Progenitor cell of endocrine pancreas (in vitro differentiated cells): ENCODE results near the gene CCL5. TPM values are rescaled to one million over a fixed set of nuclear protein-coding genes. Genes with fewer than 3 reads are reported as not detected.

Experiments used
- DNase-seq: peaks from one replicate; pipeline ENCODE4 v3.0.0; 2021; ENCODE audit warnings: low spot score; ENCODE audit not compliant: unreplicated experiment
- H3K27ac Mint-ChIP-seq: 2 replicates; pipeline ENCODE4 v1.8.0; 2021; ENCODE audit warnings: mild to moderate bottlenecking, moderate library complexity, mixed read lengths
- H3K27me3 Mint-ChIP-seq: 2 replicates; pipeline ENCODE4 v1.8.0; 2021; ENCODE audit warnings: mixed read lengths
- H3K36me3 Mint-ChIP-seq: 2 replicates; pipeline ENCODE4 v1.8.0; 2022; ENCODE audit warnings: mixed read lengths; ENCODE audit not compliant: insufficient read depth
- H3K4me1 Mint-ChIP-seq: 2 replicates; pipeline ENCODE4 v1.8.0; 2021; ENCODE audit warnings: low read depth, mixed read lengths
- H3K4me3 Mint-ChIP-seq: 2 replicates; pipeline ENCODE4 v1.8.0; 2021; ENCODE audit warnings: low read depth, mild to moderate bottlenecking, moderate library complexity, mixed read lengths
- H3K9me3 Mint-ChIP-seq: 2 replicates; pipeline ENCODE4 v1.8.0; 2021; ENCODE audit warnings: low read depth, mixed read lengths
- total RNA-seq: library from RNA; stranded (reverse); gene quantifications from 2 replicates; pipeline ENCODE4 v1.2.1, GENCODE V29; 2021
- TF ChIP-seq, protein P1 (sequence below): fragments of 200-600 bp; sonication (generic); IDR thresholded peaks from one replicate; pipeline ENCODE4 v1.5.0; 2021; ENCODE audit warnings: antibody characterized with exemption, mild to moderate bottlenecking; ENCODE audit not compliant: unreplicated experiment

CCL5 gene
- total RNA-seq, 1 donor from 2014 or later = not detected

DNA sequence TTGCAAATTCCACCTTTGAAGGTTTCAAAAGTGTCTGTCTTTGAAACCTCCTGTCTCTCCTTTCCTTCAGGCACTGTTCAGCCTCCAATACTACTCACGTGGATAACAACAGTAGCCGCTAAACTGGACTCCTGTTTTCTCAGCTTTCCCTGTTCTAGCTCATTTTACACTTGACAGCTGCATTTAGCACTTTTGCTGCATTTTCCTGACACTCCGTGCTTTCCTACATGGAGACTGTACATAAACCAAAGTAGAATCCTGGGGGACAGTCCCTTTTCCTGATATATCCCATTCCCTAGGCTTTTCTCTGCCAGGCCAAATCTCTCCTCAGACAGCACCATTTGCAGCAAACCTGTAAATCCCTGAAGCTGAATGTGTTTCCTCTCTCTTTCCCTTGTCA lies 3.6 kb downstream of the CCL5 start:
- Mint-ChIP-seq H3K36me3 (no peaks in the 10 kb centered on the region), H3K4me1 (peaks cover 10% of the 10 kb centered on the region), H3K4me3 (no peak overlapping the region), H3K27ac (no peak overlapping the region), H3K27me3 (peaks cover 3% of the 10 kb centered on the region), H3K9me3 (no peaks in the 10 kb centered on the region)
- TF ChIP-seq, protein P1, sequence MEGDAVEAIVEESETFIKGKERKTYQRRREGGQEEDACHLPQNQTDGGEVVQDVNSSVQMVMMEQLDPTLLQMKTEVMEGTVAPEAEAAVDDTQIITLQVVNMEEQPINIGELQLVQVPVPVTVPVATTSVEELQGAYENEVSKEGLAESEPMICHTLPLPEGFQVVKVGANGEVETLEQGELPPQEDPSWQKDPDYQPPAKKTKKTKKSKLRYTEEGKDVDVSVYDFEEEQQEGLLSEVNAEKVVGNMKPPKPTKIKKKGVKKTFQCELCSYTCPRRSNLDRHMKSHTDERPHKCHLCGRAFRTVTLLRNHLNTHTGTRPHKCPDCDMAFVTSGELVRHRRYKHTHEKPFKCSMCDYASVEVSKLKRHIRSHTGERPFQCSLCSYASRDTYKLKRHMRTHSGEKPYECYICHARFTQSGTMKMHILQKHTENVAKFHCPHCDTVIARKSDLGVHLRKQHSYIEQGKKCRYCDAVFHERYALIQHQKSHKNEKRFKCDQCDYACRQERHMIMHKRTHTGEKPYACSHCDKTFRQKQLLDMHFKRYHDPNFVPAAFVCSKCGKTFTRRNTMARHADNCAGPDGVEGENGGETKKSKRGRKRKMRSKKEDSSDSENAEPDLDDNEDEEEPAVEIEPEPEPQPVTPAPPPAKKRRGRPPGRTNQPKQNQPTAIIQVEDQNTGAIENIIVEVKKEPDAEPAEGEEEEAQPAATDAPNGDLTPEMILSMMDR = no peak
- no peak for DNase-seq

DNA sequence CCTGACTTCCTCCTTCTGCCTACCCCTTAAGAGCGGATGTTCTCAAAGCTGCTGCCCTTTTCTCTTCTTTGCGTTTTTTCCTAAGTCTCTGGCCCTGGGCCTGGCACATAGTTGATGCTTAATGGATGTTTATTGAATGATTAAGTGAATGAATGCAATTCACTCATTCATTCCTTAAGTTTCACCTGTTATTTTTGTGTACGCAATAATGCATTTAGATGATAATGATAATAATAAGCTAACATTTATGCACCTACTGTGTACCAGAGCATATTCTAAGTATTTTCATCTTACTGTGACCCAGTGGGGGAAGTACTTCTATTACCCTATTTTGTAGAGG lies 4.4 kb downstream of the CCL5 start:
- H3K4me3 Mint-ChIP-seq = no peak overlapping the region
- H3K36me3 Mint-ChIP-seq = no peaks in the 10 kb centered on the region
- DNase-seq = no peak
- no peak overlapping the region for H3K27ac Mint-ChIP-seq
- H3K9me3 Mint-ChIP-seq = no peaks in the 10 kb centered on the region
- TF ChIP-seq, protein P1 = no peak
- H3K27me3 Mint-ChIP-seq = peaks cover 3% of the 10 kb centered on the region
- peaks cover 10% of the 10 kb centered on the region for H3K4me1 Mint-ChIP-seq

DNA sequence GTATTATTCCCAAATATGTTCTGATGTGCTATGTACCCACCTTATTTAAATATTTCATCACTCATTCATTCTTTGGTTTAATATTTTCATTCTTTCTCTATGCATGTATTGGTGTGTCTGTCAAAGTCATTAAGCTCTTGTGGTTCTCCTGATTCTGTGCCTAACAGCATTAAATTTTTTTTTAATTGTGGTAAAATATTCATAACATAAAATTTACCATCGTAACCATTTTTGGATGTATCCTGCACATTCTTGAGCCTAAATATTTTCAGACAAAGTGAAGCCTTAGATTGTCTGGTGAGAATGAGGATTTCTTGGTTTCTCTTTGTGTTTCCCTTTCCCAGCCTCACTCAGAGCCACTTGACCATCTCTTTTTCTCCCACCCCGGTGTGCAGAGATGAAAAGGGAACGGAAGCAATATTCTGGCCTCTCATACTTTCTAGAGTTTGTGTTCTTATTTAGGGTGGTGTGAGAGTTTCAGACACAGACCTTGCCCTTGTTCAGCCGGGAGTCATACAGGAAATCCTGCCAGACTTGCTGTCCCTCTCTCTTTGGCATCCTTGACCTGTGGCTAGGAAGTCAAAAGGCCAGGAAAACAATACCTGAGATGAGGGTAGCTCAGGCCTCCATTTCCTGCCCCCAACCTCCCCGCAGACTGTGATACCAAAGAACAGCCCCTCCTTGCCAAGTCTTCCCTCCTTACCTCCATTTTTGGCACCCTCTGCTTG lies 4.9 kb downstream of the CCL5 start:
- Mint-ChIP-seq H3K4me3 (no peak overlapping the region), H3K4me1 (peaks cover 10% of the 10 kb centered on the region), H3K9me3 (no peaks in the 10 kb centered on the region), H3K27me3 (peaks cover 3% of the 10 kb centered on the region), H3K36me3 (no peaks in the 10 kb centered on the region), H3K27ac (no peak overlapping the region)
- TF ChIP-seq, protein P1 = no peak
- DNase-seq = no peak

DNA sequence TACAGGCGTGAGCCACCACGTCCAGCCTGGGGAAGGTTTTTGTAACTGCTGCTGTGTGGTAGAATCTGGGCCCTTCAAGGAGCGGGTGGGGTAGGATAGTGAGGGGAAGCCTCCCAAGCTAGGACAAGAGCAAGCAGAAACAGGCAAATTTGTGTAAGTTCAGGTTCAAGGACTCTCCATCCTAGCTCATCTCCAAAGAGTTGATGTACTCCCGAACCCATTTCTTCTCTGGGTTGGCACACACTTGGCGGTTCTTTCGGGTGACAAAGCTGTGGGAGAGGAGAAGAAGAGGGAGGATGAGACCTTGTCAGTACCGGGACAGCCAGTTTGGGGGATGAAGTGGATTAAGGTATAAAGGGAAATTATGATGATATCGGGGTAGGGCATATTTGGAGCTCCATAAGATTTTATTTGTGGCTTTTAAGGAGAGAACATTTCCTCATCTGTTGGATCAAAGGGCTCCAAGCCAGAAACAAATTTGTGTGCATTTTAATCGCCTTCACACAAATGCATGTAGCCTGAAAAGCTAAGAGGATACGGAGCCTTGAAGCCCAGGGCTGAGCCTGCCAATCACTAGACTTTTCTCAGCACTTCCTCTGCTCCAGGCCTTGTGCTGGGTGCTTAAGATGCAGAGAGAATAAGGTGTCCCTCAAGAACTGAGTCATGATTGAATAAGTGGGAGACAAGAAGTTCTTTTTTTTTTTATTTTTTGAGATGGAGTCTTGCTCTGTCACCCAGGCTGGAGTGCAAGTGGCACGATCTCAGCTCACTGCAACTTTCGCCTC lies 7.8 kb downstream of the CCL5 start:
- no peak for DNase-seq
- Mint-ChIP-seq H3K36me3 (no peaks in the 10 kb centered on the region), H3K9me3 (no peaks in the 10 kb centered on the region), H3K27ac (no peak overlapping the region), H3K4me1 (peaks cover 10% of the 10 kb centered on the region), H3K27me3 (peaks cover 3% of the 10 kb centered on the region), H3K4me3 (no peak overlapping the region)
- TF ChIP-seq, protein P1 = no peak

DNA sequence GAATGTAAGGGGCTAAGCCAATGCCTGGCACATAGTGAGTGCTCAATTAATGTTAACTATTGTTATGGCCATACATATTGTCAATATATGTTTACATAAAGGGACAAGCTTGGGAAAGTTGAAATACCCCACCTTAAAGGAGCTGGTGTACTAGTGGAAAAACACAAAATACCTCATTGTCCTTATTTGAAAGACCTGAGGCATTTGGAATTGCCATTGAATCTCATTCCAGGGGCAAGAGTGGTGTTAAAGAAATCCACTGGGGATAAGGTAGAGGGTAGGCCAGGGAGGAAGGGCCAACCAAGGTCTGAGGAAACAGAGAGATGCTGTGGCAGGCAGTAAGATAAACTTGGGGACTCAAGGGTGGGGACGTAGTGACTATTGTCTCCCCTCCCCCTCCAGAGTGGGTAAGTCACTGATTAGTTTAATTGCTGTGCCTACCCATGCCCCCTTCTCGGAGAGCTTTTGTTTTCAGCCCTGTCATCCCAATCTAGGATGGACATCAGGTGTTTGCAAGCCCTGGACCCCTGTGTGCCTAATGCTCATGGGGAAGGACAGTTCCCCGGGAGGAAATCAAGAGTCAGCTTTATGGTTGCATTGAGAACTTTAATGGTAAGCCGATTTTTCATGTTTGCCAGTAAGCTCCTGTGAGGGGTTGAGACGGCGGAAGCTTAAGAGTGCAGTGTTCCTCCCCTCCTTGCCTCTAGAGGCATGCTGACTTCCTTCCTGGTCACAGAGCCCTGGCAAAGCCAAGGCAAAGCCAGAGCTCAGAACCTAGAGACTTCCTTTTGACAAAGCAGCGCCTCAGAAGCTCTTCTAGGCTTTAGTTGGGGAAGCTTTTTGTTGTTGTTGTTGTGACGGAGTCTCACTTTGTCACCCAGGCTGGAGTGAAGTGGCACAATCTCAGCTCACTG lies 9.0 kb downstream of the CCL5 start:
- DNase-seq = no peak
- Mint-ChIP-seq H3K36me3 (no peaks in the 10 kb centered on the region), H3K9me3 (no peaks in the 10 kb centered on the region), H3K27ac (no peak overlapping the region), H3K4me1 (peaks cover 10% of the 10 kb centered on the region), H3K27me3 (no peaks in the 10 kb centered on the region), H3K4me3 (no peak overlapping the region)
- TF ChIP-seq, protein P1 = no peak
